GM12801 (cell line): ENCODE data around the gene S100A6.

Experiments used
- TF ChIP-seq, protein P1 (sequence below): IDR thresholded peaks from one replicate; pipeline ENCODE4 v1.5.1; 2011; ENCODE audit warnings: control low read depth; ENCODE audit not compliant: insufficient read length; ENCODE audit errors: extremely low read depth

Gene S100A6

GRCh38 chr1:153538315-153538821 lies 2.6 kb upstream of the S100A6 start:
- TF ChIP-seq, protein P1, sequence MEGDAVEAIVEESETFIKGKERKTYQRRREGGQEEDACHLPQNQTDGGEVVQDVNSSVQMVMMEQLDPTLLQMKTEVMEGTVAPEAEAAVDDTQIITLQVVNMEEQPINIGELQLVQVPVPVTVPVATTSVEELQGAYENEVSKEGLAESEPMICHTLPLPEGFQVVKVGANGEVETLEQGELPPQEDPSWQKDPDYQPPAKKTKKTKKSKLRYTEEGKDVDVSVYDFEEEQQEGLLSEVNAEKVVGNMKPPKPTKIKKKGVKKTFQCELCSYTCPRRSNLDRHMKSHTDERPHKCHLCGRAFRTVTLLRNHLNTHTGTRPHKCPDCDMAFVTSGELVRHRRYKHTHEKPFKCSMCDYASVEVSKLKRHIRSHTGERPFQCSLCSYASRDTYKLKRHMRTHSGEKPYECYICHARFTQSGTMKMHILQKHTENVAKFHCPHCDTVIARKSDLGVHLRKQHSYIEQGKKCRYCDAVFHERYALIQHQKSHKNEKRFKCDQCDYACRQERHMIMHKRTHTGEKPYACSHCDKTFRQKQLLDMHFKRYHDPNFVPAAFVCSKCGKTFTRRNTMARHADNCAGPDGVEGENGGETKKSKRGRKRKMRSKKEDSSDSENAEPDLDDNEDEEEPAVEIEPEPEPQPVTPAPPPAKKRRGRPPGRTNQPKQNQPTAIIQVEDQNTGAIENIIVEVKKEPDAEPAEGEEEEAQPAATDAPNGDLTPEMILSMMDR = no peak

- TF ChIP-seq, protein P1 = no peak
Observed at GRCh38 chr1:153537376-153537730, 1.6 kb upstream of the S100A6 start.

- TF ChIP-seq, protein P1 = no peak
Observed at GRCh38 chr1:153536671-153537375, 1.0 kb upstream of the S100A6 start.

GRCh38 chr1:153536012-153536670 lies 350 bp upstream of the S100A6 start:
- TF ChIP-seq, protein P1 = no peak

DNA sequence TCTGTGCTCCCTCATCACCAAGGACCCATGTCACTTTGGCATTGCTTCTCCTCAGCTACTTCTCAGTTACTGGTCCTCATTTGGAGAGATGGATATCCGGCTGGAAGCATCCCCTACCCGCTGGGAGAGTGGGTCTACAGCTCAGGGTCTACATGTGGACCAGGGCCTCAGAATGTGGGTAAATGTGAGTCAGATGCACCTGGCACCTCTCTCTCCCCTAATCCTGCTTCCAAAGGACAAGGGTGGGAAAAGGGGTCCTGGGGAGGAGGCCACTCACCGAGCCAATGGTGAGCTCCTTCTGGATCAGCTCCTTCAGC lies 908 bp downstream of the S100A6 start:
- TF ChIP-seq, protein P1 = no peak

DNA sequence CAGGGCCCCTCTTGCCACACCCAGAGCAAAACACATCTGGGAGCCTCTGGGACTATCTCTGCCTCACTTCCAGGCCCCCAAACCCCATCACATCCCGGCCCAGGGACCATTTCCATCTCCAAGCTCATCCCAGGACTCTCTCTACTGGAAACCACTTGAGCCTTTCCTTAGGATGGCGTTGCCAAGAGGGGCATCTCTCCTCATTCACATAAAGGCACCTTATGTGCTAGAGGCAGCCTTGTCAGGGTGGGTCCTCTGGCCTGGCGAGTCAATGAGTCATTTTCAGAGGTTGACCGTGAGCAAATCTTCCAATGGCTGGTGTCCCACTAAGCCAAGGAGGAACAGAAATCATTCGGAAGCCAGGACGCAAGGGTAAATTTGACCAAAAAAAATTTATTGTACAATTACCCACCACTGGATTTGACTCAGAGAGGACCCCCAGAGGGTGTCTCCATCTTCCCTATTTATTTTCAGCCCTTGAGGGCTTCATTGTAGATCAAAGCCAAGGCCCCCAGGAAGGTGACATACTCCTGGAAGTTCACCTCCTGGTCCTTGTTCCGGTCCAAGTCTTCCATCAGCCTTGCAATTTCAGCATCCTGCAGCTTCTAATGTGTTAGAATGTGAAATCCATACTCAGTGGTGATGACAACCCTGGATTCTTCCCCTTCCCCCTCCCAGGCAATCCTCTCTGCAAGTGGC lies 1.4 kb downstream of the S100A6 start:
- TF ChIP-seq, protein P1 = no peak

GRCh38 chr1:153533689-153534201 lies 2.0 kb downstream of the S100A6 start:
- TF ChIP-seq, protein P1 = no peak
